Activated T-helper 2 cell treated with anti-CD3 and anti-CD28 coated beads, Interferon-gamma antibody, Interleukin-2, Interleukin-4, amounts not matched to agents 10 μg/mL and 5 μg/mL and 100 μg/mL, durations not matched to agents 14 hours and 24 hours and 36 hours (primary cell): ENCODE measurements around the gene TTC9C. TPM values are rescaled to one million over a fixed set of nuclear protein-coding genes. Genes with fewer than 3 reads are reported as not detected.
"Not testable (repeated sequence)": the region's sequence is repeated elsewhere in the genome, so short reads cannot be mapped to it uniquely, and the experiment has no call there.

Experiments
- DNase-seq: peaks from one replicate; pipeline ENCODE4 v3.0.0; 2021; ENCODE audit warnings: low spot score
- H3K27ac Mint-ChIP-seq: one replicate; pipeline ENCODE4 v1.8.0; 2021; ENCODE audit warnings: mixed read lengths
- H3K27me3 Mint-ChIP-seq: one replicate; pipeline ENCODE4 v1.8.0; 2021; ENCODE audit warnings: low read depth, mixed read lengths
- H3K36me3 Mint-ChIP-seq: one replicate; pipeline ENCODE4 v1.8.0; 2021; ENCODE audit warnings: low read depth, mixed read lengths
- H3K4me1 Mint-ChIP-seq: one replicate; pipeline ENCODE4 v1.8.0; 2021; ENCODE audit warnings: low read depth, mixed read lengths
- H3K4me3 Mint-ChIP-seq: one replicate; pipeline ENCODE4 v1.8.0; 2021; ENCODE audit warnings: low read depth, mild to moderate bottlenecking, moderate library complexity, mixed read lengths
- H3K9me3 Mint-ChIP-seq: one replicate; pipeline ENCODE4 v1.8.0; 2021; ENCODE audit warnings: mixed read lengths
- intact Hi-C: fragments of 100-400 bp; cut with micrococcal nuclease; formaldehyde crosslinking; loops from one replicate; pipeline ENCODE4 v1.15.1; 2023
- total RNA-seq: library from RNA; stranded (reverse); gene quantifications from 2 replicates; pipeline ENCODE4 v1.2.3, GENCODE V29; 2022

The TTC9C gene
- 35.4 and 39.4 TPM in 2 replicates for total RNA-seq

- peak within 1 kb of the TSS; percentile 96 for H3K27ac Mint-ChIP-seq
- DNase-seq, result peak; percentile 78
- peaks cover 30% of the 10 kb centered on the region for H3K4me1 Mint-ChIP-seq
- H3K27me3 Mint-ChIP-seq, result no peaks in the 10 kb centered on the region
- peak within 1 kb of the TSS; percentile 99 for H3K4me3 Mint-ChIP-seq
- H3K9me3 Mint-ChIP-seq, result no peaks in the 10 kb centered on the region
- peaks cover 61% of the 10 kb centered on the region for H3K36me3 Mint-ChIP-seq
- intact Hi-C loops, result loop anchor here (2.0 to 5.0 kb wide), 3 partner anchors 24 to 126 kb away; partner anchors contain the start of genes INTS5 and MTA2
These were observed at the start of gene TTC9C for GRCh38 chr11:62728171-62728988. Gene TTC9C, plus strand, starts transcription at chr11:62728486. Its CDS starts 363 bp downstream, at chr11:62728849.

- Mint-ChIP-seq H3K4me3 (peak within 1 kb of the TSS; percentile 87), H3K27me3 (no peaks in the 10 kb centered on the region), H3K36me3 (peaks cover 34% of the 10 kb centered on the region), H3K9me3 (no peaks in the 10 kb centered on the region), H3K4me1 (peaks cover 25% of the 10 kb centered on the region), H3K27ac (peak within 1 kb of the TSS; percentile 86)
- intact Hi-C loops, result no loop called here
- peak; percentile 80 for DNase-seq
These were observed 49.3 kb upstream of the TTC9C start, which contains the start of gene UBXN1 for GRCh38 chr11:62678770-62679696. Gene UBXN1, minus strand, starts transcription at chr11:62679073. Its CDS starts 150 bp downstream, at chr11:62678923.

- H3K9me3 Mint-ChIP-seq, result no peaks in the 10 kb centered on the region
- peak; percentile 21 for DNase-seq
- peak overlapping the region; percentile 66 for H3K4me3 Mint-ChIP-seq
- H3K36me3 Mint-ChIP-seq, result peaks cover 24% of the 10 kb centered on the region
- intact Hi-C loops, result no loop called here
- H3K27me3 Mint-ChIP-seq, result no peaks in the 10 kb centered on the region
- H3K27ac Mint-ChIP-seq, result peak overlapping the region; percentile 42
- peaks cover 21% of the 10 kb centered on the region for H3K4me1 Mint-ChIP-seq
These were observed 47.5 kb upstream of the TTC9C start for GRCh38 chr11:62680825-62681240.

DNA sequence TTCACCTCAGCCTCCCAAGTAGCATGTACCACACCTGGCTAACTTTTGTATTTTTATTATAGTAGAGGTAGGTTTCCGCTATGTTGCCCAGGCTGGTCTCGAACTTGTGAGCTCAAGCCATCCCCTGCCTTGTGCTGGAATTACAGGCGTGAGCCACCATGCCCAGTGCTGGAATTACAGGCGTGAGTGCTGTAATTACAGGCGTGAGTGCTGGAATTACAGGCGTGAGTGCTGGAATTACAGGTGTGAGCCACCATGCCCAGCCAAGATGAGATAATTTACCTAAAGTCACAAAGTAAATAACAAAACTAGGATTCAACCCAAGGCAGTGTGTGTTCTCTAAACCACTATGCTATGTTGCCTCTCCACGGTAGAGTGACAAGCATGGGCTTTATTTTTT, 45.8 kb upstream of the TTC9C start:
- H3K9me3 Mint-ChIP-seq, result no peaks in the 10 kb centered on the region
- H3K4me1 Mint-ChIP-seq, result peaks cover 15% of the 10 kb centered on the region
- DNase-seq, result no peak
- H3K27ac Mint-ChIP-seq, result no peak overlapping the region
- H3K27me3 Mint-ChIP-seq, result no peaks in the 10 kb centered on the region
- intact Hi-C loops, result no loop called here
- peaks cover 9% of the 10 kb centered on the region for H3K36me3 Mint-ChIP-seq
- H3K4me3 Mint-ChIP-seq, result no peak overlapping the region

DNA sequence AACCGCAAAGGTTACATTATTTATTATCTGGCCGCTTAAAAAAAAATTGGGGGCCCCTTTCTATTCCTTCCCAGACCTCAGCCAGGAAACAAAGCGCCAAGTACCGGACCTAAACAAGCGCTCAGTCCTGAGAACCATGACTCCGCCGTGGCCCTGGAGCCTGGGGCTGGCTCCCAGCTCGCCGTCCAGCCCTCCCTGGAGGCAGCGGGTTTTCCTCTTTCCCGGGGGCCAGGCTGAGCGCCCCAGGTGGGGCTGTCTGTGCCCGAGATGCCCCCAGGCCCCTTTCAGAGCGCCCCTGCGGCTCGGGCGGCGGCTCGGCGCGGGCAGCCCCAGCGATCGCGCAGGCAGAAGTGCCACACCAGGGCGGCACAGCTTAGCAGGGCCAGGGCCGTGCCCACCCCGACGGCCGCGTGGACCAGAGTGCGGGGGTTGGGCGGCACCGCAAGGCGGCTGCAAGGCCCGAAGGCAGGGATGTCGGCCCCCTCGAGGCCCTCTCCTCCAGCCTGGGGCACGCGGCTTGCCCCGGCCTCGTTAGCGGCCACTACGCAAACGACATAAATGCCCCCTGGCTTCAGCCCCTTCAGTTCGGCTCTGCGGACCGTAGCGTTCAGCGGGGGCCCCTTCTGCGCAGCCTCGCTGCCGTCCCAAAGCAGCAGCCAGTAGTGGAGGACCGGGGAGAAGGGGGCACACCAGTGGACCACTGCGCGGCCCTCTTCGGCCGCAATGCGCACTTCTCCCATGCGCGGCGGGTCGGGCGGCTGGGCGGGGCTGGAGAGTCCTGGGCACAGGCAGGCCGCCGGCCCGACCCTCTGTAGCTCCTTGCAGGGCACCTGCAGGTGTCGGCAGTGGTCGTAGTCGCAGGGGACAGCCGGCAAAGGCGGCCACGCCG, 40.5 kb upstream of the TTC9C start:
- intact Hi-C loops, result no loop called here
- Mint-ChIP-seq H3K27ac (no peak overlapping the region), H3K4me1 (no peaks in the 10 kb centered on the region), H3K36me3 (peaks cover 16% of the 10 kb centered on the region), H3K4me3 (no peak overlapping the region), H3K27me3 (peaks cover 6% of the 10 kb centered on the region), H3K9me3 (no peaks in the 10 kb centered on the region)
- DNase-seq, result no peak

GRCh38 chr11:62688491-62688890, 39.8 kb upstream of the TTC9C start:
- Mint-ChIP-seq H3K4me3 (no peak overlapping the region), H3K9me3 (no peaks in the 10 kb centered on the region), H3K27ac (no peak overlapping the region), H3K4me1 (no peaks in the 10 kb centered on the region), H3K27me3 (peaks cover 6% of the 10 kb centered on the region), H3K36me3 (peaks cover 19% of the 10 kb centered on the region)
- intact Hi-C loops, result no loop called here
- DNase-seq, result no peak

DNA sequence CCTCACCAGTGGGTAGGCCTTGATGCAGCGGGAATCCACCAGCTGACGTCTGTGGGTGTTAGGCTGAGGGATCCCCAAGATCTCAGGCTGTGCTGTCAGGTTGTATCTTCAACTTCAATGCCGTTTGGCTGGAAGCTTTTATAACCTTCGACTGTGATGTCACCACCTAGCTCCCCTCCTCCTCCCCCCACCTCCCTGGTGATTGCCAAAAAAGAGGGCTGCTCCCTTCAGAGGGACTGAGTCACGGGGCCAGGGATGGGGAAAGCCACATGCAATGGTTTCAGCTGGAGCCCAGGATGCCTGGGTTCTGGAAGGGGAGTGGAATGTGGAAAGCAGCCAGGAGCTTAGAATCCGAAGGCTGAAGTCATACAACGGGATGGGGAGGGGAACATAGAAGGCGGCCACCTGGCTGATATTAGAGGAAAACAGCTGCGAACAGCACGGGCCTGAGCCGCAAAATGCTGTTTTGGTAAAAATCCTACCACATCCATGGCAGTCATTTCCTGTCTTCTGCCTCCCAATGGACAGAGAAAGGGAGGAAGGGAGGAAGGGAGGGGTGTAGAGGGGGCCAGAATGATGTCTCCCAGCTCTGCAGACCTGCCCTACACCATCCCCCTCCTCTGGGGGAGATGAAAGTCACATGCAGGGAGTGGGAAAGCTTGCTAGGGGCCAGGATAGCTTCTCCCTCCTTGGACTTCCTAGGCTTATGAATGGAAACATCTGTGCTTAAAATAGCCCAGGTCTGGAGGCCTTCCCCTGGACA, 38.7 kb upstream of the TTC9C start, which contains the start of gene LRRN4CL:
LRRN4CL (minus strand) TSS at position 110 of the 763 bp plus-strand sequence. CDS start 1,022 bp downstream, outside the sequence.
- peaks cover 23% of the 10 kb centered on the region for H3K36me3 Mint-ChIP-seq
- H3K4me3 Mint-ChIP-seq, result no peak within 1 kb of the TSS
- no peaks in the 10 kb centered on the region for H3K9me3 Mint-ChIP-seq
- intact Hi-C loops, result loop anchor here (10.0 kb wide), 2 partner anchors 265 to 295 kb away; no protein-coding TSS in a partner anchor
- DNase-seq, result no peak
- peaks cover 3% of the 10 kb centered on the region for H3K4me1 Mint-ChIP-seq
- H3K27ac Mint-ChIP-seq, result no peak within 1 kb of the TSS
- peaks cover 6% of the 10 kb centered on the region for H3K27me3 Mint-ChIP-seq

DNA sequence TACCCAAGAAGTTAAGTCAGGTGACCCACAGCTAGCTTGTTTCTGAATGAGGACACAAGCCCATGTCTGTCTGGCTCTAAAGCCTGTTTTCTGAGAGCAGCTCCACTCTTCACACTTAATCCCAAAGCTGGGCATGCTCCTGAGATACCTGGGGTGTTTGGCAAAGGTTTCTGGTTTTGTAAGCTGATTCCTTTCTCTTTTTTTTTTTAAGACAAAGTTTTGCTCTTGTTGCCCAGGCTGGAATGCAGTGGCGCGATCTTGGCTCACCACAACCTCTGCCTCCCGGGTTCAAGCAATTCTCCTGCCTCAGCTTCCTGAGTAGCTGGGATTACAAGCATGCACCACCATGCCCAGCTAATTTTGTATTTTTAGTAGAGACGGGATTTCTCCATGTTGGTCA, 34.7 kb upstream of the TTC9C start:
- H3K4me3 Mint-ChIP-seq, H3K27me3 Mint-ChIP-seq, H3K9me3 Mint-ChIP-seq, H3K4me1 Mint-ChIP-seq, DNase-seq, H3K27ac Mint-ChIP-seq: not testable (repeated sequence)
- H3K36me3 Mint-ChIP-seq, result peaks cover 26% of the 10 kb centered on the region
- intact Hi-C loops, result loop anchor here (1.0 to 10.0 kb wide), 3 partner anchors 102 to 299 kb away; partner anchors contain the start of gene TUT1

GRCh38 chr11:62694455-62695167, 33.7 kb upstream of the TTC9C start:
- H3K27ac Mint-ChIP-seq, result peak overlapping the region; percentile 60

GRCh38 chr11:62702246-62702645, 26.0 kb upstream of the TTC9C start:
- Mint-ChIP-seq H3K27me3 (no peaks in the 10 kb centered on the region), H3K4me1 (peaks cover 17% of the 10 kb centered on the region), H3K27ac (no peak overlapping the region)

More at GRCh38 chr11:62694455-62695167, 33.7 kb upstream of the TTC9C start:
- peaks cover 26% of the 10 kb centered on the region for H3K36me3 Mint-ChIP-seq
- no peak overlapping the region for H3K4me3 Mint-ChIP-seq
- H3K4me1 Mint-ChIP-seq, result peaks cover 8% of the 10 kb centered on the region
- no peaks in the 10 kb centered on the region for H3K27me3 Mint-ChIP-seq
- intact Hi-C loops, result loop anchor here (1.0 to 10.0 kb wide), 3 partner anchors 103 to 300 kb away; partner anchors contain the start of gene TUT1
- H3K9me3 Mint-ChIP-seq, result no peaks in the 10 kb centered on the region
- peak; percentile 64 for DNase-seq

GRCh38 chr11:62703921-62704320, 24.4 kb upstream of the TTC9C start:
- intact Hi-C loops, DNase-seq, H3K4me3 Mint-ChIP-seq, H3K27me3 Mint-ChIP-seq, H3K9me3 Mint-ChIP-seq, H3K27ac Mint-ChIP-seq: not testable (repeated sequence)
- Mint-ChIP-seq H3K4me1 (peaks cover 32% of the 10 kb centered on the region), H3K36me3 (peaks cover 29% of the 10 kb centered on the region)

More at GRCh38 chr11:62702246-62702645, 26.0 kb upstream of the TTC9C start:
- intact Hi-C loops, result no loop called here
- no peaks in the 10 kb centered on the region for H3K9me3 Mint-ChIP-seq
- DNase-seq, result no peak
- no peak overlapping the region for H3K4me3 Mint-ChIP-seq
- peaks cover 26% of the 10 kb centered on the region for H3K36me3 Mint-ChIP-seq
